Neural cell (in vitro differentiated cells): ENCODE results near the gene BMP8B. TPM values are rescaled to one million over a fixed set of nuclear protein-coding genes. Genes with fewer than 3 reads are reported as not detected.

Experiments
- H2AFZ ChIP-seq: fragments of 200-600, 300-800 bp; sonication (generic), shearing (Covaris generic); 2 replicates; pipeline ENCODE4 v1.6.0; 2014; ENCODE audit warnings: low read depth, mild to moderate bottlenecking, antibody characterized with exemption, low read length, moderate library complexity
- H3F3A ChIP-seq: fragments of 200-600 bp; shearing (Covaris generic); 2 replicates; pipeline ENCODE4 v1.6.1; 2016; ENCODE audit warnings: mild to moderate bottlenecking, moderate library complexity, mixed read lengths, antibody characterized with exemption, low read length; ENCODE audit not compliant: insufficient read depth, poor library complexity, severe bottlenecking
- H3K27ac ChIP-seq: fragments of 200-600, 300-800 bp; sonication (generic), shearing (Covaris generic); 2 replicates; pipeline ENCODE4 v1.5.1; 2014; ENCODE audit warnings: mild to moderate bottlenecking, low read length, moderate library complexity
- H3K27me3 ChIP-seq: fragments of 300-800, 200-600 bp; sonication (generic), shearing (Covaris generic); 2 replicates; pipeline ENCODE4 v1.6.0; 2014; ENCODE audit warnings: mild to moderate bottlenecking, low read depth, low read length, moderate library complexity; ENCODE audit not compliant: insufficient read depth
- H3K36me3 ChIP-seq: fragments of 300-800, 200-600 bp; sonication (generic), shearing (Covaris generic); 2 replicates; pipeline ENCODE4 v1.5.1; 2014; ENCODE audit warnings: mild to moderate bottlenecking, antibody characterized with exemption, low read length, moderate library complexity; ENCODE audit not compliant: insufficient read depth
- H3K4me2 ChIP-seq: fragments of 300-800, 200-600 bp; sonication (generic), shearing (Covaris generic); 2 replicates; pipeline ENCODE4 v1.6.0; 2014; ENCODE audit warnings: mild to moderate bottlenecking, low read length
- H3K4me3 ChIP-seq: fragments of 300-800, 200-600 bp; sonication (generic), shearing (Covaris generic); 2 replicates; pipeline ENCODE4 v1.5.1; 2014; ENCODE audit warnings: mild to moderate bottlenecking, low read length, moderate library complexity
- H3K79me2 ChIP-seq: fragments of 200-600 bp; shearing (Covaris generic); replicated peaks from 2 replicates; pipeline ENCODE4 v1.6.0; 2014; ENCODE audit warnings: mild to moderate bottlenecking, low read length, moderate library complexity; ENCODE audit not compliant: insufficient read depth
- H3K9ac ChIP-seq: fragments of 300-800, 200-600 bp; sonication (generic), shearing (Covaris generic); 2 replicates; pipeline ENCODE4 v1.6.1; 2016; ENCODE audit warnings: mild to moderate bottlenecking, low read length, mixed read lengths
- H3K9me2 ChIP-seq: fragments of 200-600 bp; shearing (Covaris generic); 2 replicates; pipeline ENCODE4 v1.6.1; 2016; ENCODE audit warnings: mild to moderate bottlenecking, low read length, mixed read lengths; ENCODE audit not compliant: insufficient read depth
- H3K9me3 ChIP-seq: fragments of 200-600, 300-800 bp; sonication (generic), shearing (Covaris generic); 2 replicates; pipeline ENCODE4 v1.6.1; 2016; ENCODE audit warnings: mild to moderate bottlenecking, mixed run types, low read length, moderate library complexity, mixed read lengths
- H4K20me1 ChIP-seq: fragments of 200-600 bp; shearing (Covaris generic); 2 replicates; pipeline ENCODE4 v1.6.1; 2016; ENCODE audit warnings: mild to moderate bottlenecking, mixed run types; ENCODE audit not compliant: insufficient read depth
- EP300 ChIP-seq: fragments of 450-650 bp; conservative IDR thresholded peaks from 2 replicates; pipeline ENCODE4 v1.6.1; 2014; ENCODE audit warnings: antibody characterized with exemption, mild to moderate bottlenecking, moderate library complexity; ENCODE audit not compliant: poor library complexity, severe bottlenecking
- EZH2 ChIP-seq: fragments of 200-600, 300-800 bp; shearing (Covaris generic), sonication (generic); IDR thresholded peaks from 2 replicates; pipeline ENCODE4 v1.6.1; 2014; ENCODE audit warnings: antibody characterized with exemption, low read length, borderline replicate concordance, mild to moderate bottlenecking; ENCODE audit not compliant: insufficient read depth, poor library complexity, severe bottlenecking
- MXI1 ChIP-seq: fragments of 450-650 bp; conservative IDR thresholded peaks from 2 replicates; pipeline ENCODE4 v1.6.1; 2014; ENCODE audit warnings: antibody characterized with exemption, mild to moderate bottlenecking; ENCODE audit not compliant: poor library complexity, severe bottlenecking
- POLR2AphosphoS5 ChIP-seq: IDR thresholded peaks from 2 replicates; pipeline ENCODE4 v1.6.1; 2012
- RAD21 ChIP-seq: fragments of 450-650 bp; conservative IDR thresholded peaks from 2 replicates; pipeline ENCODE4 v1.6.1; 2014; ENCODE audit warnings: antibody characterized with exemption, mild to moderate bottlenecking, moderate library complexity
- REST ChIP-seq: IDR thresholded peaks from 2 replicates; pipeline ENCODE4 v1.6.1; 2012; ENCODE audit warnings: borderline replicate concordance
- SMC3 ChIP-seq: fragments of 450-650 bp; conservative IDR thresholded peaks from 2 replicates; pipeline ENCODE4 v1.6.1; 2014; ENCODE audit warnings: antibody characterized with exemption, mild to moderate bottlenecking, moderate library complexity; ENCODE audit not compliant: poor library complexity
- TAF1 ChIP-seq: IDR thresholded peaks from 2 replicates; pipeline ENCODE4 v1.6.1; 2012; ENCODE audit warnings: low read depth
- polyA plus RNA-seq: library from polyadenylated mRNA; depleted of rRNA; stranded (reverse); fragments of >200 nt; gene quantifications from 2 replicates; pipeline ENCODE4 v1.2.3, GENCODE V29; 2014
- TF ChIP-seq, protein P1 (sequence below): fragments of 450-650 bp; IDR thresholded peaks from 2 replicates; pipeline ENCODE4 v1.5.1; 2014; ENCODE audit warnings: antibody characterized with exemption, mild to moderate bottlenecking, moderate library complexity; ENCODE audit not compliant: poor library complexity, severe bottlenecking

The BMP8B gene
- polyA plus RNA-seq, 1 donor from 2014 or later: 0.04 TPM

DNA sequence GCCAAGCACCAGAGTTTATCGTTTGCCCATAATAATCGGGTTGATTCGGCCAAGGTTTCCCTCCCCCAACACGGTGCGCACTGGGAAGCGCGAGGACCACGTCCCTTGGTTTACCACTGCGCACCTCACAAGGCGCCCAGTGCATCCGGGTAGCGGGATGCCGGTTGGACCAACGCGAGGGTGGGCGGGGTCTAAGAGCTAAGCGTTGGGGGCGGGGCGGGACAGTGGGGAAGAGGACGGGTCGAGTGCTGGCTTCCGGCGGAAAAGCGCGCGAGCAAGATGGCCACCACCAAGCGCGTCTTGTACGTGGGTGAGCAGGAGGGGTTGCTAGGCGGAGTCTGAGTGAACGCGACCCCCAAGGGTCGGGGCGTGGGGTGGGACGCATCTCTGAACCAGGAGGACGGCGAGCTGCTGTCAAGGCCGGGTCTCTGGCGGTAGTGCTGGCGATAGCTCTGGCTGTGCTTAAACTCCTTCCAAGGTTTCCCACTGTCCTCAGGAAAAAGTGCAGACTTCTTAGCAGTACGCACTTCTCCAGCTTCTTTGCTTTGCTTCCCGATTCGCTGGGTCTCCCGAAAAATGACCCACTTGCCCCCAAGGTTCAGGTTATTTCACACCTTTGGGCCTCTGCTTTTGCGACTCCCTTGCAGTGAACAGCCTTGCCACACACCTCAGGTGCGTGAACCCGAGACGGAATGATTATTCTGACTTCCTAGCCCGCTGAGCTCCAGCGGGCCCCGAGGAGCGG, 49.9 kb downstream of the BMP8B start, which contains the start of gene PPIE:
Gene PPIE (plus strand): TSS at position 261 of the 745 bp plus-strand sequence. CDS start 19 bp downstream, at position 280.
- TF ChIP-seq POLR2AphosphoS5 (peak; percentile 79), MXI1 (peak; percentile 90), TAF1 (peak; percentile 1), SMC3 (peak; percentile 28), EZH2 (no peak)
- no peaks in the 10 kb centered on the region for H3K9me3 ChIP-seq
- no peaks in the 10 kb centered on the region for H4K20me1 ChIP-seq
- H2AFZ ChIP-seq: peak within 1 kb of the TSS; percentile 78
- peak within 1 kb of the TSS; percentile 75 for H3K9ac ChIP-seq
- no peaks in the 10 kb centered on the region for H3F3A ChIP-seq
- H3K4me2 ChIP-seq: peak within 1 kb of the TSS; percentile 75
- peak within 1 kb of the TSS; percentile 76 for H3K4me3 ChIP-seq
- no peaks in the 10 kb centered on the region for H3K9me2 ChIP-seq
- peak within 1 kb of the TSS; percentile 75 for H3K27ac ChIP-seq
- peaks cover 10% of the 10 kb centered on the region for H3K79me2 ChIP-seq
- H3K27me3 ChIP-seq: peaks cover 8% of the 10 kb centered on the region
- no peaks in the 10 kb centered on the region for H3K36me3 ChIP-seq

- H2AFZ ChIP-seq: no peak overlapping the region
- no peak for TF ChIP-seq EP300
- no peak for TF ChIP-seq MXI1
- no peak for TF ChIP-seq POLR2AphosphoS5
- no peak overlapping the region for H3K9ac ChIP-seq
- H3K9me3 ChIP-seq: no peaks in the 10 kb centered on the region
- no peak overlapping the region for H3K4me3 ChIP-seq
- H3K9me2 ChIP-seq: no peaks in the 10 kb centered on the region
- H4K20me1 ChIP-seq: no peaks in the 10 kb centered on the region
- H3K36me3 ChIP-seq: no peaks in the 10 kb centered on the region
- H3K27ac ChIP-seq: no peak overlapping the region
- H3K27me3 ChIP-seq: peaks cover 8% of the 10 kb centered on the region
- H3F3A ChIP-seq: no peaks in the 10 kb centered on the region
- H3K79me2 ChIP-seq: peaks cover 10% of the 10 kb centered on the region
- no peak overlapping the region for H3K4me2 ChIP-seq
These were observed 51.0 kb downstream of the BMP8B start for GRCh38 chr1:39737546-39738169.

GRCh38 chr1:39735731-39736130, 52.9 kb downstream of the BMP8B start:
- Histone ChIP-seq H3K79me2 (peaks cover 9% of the 10 kb centered on the region), H3K9ac (no peak overlapping the region), H2AFZ (no peak overlapping the region), H3K9me2 (no peaks in the 10 kb centered on the region), H3F3A (no peaks in the 10 kb centered on the region), H3K4me2 (no peak overlapping the region), H3K9me3 (no peaks in the 10 kb centered on the region), H3K27ac (no peak overlapping the region), H3K27me3 (peaks cover 13% of the 10 kb centered on the region), H4K20me1 (no peaks in the 10 kb centered on the region), H3K4me3 (no peak overlapping the region), H3K36me3 (no peaks in the 10 kb centered on the region)
- no peak for TF ChIP-seq SMC3
- no peak for TF ChIP-seq MXI1
- no peak for TF ChIP-seq REST
- no peak for TF ChIP-seq EZH2
- no peak for TF ChIP-seq RAD21
- TF ChIP-seq, protein P1, sequence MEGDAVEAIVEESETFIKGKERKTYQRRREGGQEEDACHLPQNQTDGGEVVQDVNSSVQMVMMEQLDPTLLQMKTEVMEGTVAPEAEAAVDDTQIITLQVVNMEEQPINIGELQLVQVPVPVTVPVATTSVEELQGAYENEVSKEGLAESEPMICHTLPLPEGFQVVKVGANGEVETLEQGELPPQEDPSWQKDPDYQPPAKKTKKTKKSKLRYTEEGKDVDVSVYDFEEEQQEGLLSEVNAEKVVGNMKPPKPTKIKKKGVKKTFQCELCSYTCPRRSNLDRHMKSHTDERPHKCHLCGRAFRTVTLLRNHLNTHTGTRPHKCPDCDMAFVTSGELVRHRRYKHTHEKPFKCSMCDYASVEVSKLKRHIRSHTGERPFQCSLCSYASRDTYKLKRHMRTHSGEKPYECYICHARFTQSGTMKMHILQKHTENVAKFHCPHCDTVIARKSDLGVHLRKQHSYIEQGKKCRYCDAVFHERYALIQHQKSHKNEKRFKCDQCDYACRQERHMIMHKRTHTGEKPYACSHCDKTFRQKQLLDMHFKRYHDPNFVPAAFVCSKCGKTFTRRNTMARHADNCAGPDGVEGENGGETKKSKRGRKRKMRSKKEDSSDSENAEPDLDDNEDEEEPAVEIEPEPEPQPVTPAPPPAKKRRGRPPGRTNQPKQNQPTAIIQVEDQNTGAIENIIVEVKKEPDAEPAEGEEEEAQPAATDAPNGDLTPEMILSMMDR: no peak
- TF ChIP-seq TAF1: no peak
- TF ChIP-seq POLR2AphosphoS5: no peak
- TF ChIP-seq EP300: no peak
